ENCODE data around the gene SAMM50.
A peak's percentile ranks its signal among the peaks of the same experiment; 100 is the strongest.

The SAMM50 gene

DNA sequence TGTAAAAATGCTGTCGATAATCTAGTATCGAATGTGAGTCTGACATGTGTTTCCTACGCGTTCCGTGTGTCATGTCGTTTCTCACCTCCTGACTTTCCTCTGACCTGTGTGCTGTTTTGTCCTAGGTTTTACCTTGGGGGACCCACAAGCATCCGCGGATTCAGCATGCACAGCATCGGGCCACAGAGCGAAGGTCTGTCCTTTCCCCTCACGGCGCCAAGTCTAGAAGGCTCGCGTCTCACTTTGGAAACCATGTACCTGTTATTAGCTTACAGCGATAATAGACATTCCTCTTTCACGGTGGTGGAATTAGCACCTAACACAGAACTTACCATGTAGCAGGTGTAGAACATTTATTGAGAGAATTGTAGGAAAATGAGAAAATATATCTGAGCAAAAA, 28.6 kb downstream of the SAMM50 start:
- DNase-seq: no peak

DNA sequence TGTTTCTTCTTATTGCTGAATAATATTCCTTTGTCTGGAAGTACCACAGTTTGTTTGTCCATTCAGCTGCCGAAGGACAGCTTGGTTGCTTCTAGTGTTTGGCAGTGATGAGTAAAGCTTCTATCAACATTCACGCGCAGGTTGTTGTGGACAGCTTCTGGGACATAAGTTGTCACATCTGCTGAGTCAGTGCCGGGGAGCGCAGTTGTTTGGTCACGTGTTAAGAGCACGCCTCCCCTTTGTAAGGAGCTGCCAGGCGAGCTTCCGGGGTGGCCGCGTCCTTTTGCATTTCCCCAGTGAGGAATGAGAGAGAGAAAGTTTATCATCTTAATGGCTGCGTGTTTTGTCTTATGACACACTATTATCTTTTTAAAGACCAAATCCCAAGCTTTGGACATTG, 30.3 kb downstream of the SAMM50 start:
- no peak for DNase-seq

DNA sequence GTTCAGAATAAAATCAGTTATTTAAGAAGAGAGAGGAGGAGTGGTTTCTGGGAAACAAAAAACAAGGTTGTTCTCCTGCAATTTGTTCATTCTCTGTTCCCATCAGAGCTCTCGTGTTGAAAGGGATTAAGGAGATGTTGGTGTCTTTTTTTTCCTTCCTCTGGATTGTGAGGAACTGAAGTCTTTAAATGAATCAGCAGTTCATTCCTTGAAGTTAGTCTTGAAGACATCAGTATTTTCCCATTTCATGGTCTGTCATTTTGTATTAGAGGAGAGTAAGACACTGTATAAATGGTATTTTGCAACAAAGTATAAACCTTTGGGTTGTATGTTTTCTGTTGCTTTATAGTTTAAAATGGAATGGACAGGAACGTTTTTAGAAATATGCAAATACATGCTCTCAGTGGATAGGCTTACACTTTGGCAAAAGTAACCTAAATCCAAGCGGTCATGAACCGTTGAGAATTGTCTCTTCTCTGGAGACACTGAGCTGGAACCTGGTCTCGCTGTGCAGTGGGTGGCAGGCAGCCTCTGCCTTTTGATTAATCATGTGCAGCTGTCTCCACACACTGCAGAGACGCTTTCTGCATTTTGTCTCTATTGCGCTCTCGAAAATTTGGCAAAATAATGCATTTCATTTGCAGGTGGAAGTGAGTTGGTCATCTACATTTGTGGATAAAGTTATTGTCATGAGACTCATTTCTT, 33.0 kb downstream of the SAMM50 start:
- no peak for DNase-seq

DNA sequence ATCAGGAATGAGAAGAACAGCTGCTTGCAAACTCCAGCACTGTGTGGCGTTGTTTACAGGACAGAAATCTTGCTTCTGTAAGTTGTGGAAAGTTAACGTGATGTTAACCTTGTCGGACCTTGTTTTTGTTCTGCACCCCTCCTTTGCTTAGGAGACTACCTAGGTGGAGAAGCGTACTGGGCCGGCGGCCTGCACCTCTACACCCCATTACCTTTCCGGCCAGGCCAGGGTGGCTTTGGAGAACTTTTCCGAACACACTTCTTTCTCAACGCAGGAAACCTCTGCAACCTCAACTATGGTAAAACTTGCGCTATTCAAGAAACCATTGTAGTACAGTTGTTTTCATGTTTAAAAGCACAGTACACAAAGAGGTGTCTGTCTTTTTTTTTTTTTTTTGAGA, 33.7 kb downstream of the SAMM50 start:
- no peak for DNase-seq

DNA sequence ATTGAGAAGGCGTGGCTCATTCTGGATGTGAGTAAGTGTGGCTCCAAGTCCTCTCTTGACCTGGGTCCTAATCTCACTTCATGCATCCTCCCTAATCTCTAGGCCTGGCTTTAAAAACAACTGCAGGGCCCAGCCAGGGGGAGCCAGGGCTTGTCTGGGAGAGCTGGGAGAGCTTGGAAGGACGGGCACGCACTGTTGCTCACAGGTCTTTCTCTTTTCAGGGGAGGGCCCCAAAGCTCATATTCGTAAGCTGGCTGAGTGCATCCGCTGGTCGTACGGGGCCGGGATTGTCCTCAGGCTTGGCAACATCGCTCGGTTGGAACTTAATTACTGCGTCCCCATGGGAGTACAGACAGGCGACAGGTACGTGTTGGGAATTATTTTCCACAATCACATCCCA, 34.8 kb downstream of the SAMM50 start:
- no peak for DNase-seq

DNA sequence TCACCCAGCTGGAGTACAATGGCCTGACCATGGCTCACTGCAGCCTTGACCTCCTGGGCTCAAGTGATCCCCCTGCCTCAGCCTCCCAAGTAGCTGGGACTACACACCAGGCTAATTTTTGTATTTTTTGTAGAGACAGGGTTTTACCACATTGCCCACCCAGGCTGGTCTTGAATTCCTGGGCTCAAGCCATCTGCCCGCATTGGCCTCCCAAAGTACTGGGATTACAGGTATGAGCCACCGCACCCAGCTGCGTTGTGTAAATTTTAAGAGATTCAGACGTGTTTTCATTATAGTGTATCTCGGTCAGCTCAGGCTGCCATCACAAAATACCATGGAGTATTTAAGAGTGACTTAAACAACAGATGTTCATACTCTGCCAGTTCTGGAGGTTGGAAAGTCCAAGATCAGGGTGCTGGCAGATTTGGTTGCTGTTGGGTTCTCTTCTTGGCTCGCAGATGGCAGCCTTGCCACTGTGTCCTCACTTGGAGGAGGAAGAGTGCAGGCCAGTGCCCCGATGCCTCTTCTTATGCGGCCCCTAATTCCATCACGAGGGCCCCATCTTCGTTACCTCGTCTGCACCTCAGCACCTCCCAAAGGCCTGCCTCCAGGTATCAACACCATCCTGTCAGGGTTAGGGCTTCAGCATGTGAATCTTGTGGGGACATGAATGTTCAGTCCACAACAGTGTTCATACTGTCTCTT, 36.2 kb downstream of the SAMM50 start:
- no peak for DNase-seq

DNA sequence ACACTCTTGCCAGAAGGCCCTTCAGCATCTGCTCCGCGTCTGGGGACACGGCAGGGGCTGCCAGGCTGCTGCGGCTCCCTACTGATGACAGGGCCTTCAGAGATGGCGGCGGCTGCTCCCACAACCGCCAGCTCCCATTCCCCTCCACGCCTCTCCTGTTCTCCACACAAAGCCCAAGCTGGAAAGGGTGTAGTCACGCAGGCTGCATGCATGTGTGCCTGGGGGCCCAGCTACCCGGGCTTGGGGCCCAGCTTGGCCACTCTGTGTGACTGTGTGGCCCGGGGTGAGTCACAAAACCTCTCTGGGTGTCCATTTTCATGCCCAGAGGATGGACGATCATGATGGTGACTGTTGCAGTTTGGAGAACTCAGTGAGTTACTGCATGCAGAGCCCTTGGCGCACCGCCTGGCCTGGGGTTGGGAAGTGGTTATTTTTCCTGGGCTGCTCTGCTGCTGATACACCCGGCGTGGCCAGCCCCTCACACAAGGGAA, 37.1 kb downstream of the SAMM50 start:
- no peak for DNase-seq

DNA sequence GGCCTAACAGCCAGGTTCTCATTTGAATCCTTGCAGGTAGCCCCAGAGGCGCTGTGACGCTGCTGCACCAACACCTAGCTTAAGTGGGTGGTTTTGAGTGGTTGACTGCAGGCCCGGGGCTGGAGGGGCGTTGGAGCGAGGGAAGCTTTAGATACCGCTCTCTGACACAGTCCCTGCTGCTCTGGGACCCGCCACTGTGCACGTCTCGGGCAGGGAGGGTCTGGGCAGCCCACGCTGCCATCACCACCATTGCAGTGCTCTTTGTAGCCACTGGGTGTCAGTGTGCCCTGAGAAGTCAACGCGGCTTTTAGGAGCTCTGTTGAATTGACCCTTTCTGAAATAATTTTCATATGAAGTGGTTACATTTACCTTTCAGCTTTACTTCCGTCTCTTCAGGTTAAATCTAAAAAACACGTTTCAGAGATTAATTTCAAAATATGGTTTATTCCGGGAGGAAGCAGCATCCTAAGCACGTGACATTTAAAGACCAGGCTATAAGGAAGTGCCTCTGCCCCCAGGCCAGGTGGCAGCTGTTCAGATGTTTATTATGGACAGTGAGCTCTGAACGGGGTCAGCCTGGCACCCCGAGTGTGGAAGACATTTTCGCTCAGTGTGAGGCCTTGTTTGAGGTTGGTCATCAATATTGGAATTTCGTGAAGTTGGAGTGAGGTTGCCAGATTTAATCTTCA, 38.0 kb downstream of the SAMM50 start:
- peak; percentile 53 for DNase-seq

DNA sequence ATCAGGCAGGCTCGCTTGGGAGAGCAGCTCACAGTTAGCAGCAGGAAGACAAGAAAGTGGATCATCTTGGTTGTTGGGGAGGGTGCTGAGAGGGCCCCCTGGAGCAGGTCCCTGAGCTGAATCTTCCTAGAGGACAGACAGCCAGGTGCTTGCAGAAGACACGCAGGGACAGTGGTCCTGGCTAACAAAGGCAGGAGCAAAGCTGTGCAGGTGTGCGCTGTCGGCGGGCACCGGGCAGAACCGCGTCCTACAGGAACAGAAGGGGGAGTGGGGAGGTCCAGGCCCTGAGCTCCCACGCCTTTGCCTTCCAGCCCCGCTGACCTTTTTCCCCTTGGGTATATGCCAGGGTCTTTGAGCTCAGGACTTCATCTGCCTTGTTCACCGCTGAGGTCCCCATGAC, 38.8 kb downstream of the SAMM50 start:
- no peak for DNase-seq

DNA sequence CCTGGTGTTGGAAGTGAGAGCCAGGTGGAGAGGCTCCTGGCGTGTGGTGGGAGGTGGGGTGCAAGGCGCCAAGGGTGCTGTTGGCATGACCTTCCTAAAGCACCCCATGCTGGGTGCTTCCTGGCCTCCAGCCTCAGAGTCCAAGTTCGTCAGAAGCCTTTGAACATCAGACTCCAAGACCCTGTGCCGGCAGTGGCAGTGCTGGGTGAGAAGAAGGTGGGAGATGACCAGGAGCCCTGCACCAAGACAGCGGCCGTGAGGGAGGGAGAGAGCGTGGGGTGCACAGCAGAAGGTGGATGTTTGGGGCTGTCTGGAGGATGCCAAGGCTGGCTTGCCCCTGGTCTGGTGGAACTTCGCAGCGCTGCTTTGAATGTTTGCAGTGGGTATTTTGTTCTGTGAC, 39.2 kb downstream of the SAMM50 start:
- no peak for DNase-seq

DNA sequence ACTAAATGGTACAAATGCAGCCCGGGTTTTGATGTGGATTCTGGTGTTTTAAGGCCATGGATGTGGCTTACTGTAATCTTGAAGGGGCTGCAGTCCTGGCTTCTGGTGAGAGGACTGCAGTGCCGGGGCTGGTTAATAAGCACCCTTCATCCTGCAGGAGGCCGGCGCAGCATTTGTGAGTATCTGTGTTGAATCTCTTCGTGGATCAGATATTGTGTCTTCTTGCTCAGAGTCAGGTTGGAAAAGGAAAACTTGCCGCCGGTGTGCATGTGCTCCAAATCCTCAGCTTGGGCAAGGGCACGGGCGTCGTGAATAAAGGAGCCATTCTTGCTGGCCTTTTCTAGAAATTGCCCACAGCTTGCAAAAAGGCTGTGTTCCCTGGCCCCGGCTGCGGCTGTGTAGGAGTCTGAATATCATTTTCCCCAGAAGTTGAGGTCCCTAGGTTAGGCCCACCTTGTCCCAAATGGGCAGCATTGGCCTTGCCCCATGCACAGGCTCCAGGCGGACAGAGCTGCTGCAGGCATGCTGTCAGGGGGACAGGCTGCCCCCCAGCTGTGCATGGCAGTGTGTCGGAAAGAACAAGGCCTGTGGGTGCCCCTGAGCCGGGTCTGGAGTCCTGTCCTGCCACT, 39.9 kb downstream of the SAMM50 start:
- no peak for DNase-seq

DNA sequence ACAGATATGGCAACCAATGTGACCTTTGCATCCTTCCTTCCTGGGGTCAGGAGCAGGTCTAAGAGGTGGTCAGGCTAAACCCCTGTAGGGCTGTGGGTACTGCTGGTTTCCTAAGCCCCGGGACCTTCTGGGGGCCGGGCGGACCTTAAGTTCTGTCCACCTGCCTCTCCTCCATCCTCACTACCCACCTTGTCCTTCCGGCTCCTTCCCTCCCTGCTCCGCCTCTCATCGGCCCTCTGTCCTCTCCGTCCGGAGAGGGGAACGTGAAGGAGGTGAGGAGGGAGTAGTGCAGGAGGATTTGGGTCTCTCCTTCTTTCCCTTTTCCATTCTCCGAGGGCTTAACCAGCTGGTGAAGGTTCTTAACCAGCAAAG, 40.5 kb downstream of the SAMM50 start:
- no peak for DNase-seq

DNA sequence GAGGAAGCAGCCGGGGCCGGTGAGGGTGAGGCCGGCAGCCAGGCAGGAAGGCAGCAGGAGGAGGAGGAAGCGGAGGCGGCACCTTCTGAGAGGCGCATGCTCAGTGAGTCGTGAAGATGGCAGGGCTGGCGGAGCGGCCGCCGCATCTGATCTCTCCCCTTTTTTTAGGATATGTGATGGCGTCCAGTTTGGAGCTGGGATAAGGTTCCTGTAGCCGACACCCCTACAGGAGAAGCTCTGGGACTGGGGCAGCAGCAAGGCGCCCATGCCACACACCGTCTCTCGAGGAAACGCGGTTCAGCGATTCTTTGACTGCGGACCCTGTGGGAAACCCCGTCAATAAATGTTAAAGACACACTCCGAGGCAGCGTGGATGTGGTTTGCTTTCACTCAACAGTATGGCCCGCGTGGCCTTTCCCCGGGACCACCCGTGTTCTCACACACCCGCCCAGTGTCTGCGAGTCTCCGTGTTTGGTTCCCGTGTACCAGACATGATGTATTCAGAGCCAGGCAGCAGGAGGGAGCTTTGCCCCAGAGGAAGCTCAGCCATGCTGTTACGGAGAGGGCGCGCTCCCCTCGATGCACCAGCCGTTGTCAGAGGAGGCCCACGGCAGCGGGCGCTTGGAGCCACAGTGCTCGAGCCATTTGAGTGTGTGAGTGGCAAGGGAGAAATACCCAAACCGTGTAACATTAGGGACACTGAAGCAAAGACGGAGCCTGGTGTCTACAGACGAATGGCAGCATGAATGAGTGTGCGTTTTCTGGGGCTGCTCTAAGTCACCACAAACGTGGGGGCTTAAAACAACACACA, 41.1 kb downstream of the SAMM50 start:
- peak; percentile 66 for DNase-seq

DNA sequence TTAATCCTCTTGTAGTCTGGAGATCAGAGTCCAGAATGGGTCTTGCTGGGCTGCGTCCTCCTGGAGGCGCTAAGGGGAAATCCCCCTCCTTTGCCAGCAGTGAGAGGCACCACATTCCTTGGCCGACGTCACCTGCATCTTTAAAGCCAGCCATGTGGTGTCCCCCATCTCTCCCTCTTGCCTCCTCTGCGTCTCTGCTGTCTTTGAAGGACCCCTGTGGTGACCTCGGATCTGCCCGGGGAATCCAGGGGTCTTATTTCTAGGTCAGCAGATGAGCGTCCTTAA, 41.7 kb downstream of the SAMM50 start:
- no peak for DNase-seq

DNA sequence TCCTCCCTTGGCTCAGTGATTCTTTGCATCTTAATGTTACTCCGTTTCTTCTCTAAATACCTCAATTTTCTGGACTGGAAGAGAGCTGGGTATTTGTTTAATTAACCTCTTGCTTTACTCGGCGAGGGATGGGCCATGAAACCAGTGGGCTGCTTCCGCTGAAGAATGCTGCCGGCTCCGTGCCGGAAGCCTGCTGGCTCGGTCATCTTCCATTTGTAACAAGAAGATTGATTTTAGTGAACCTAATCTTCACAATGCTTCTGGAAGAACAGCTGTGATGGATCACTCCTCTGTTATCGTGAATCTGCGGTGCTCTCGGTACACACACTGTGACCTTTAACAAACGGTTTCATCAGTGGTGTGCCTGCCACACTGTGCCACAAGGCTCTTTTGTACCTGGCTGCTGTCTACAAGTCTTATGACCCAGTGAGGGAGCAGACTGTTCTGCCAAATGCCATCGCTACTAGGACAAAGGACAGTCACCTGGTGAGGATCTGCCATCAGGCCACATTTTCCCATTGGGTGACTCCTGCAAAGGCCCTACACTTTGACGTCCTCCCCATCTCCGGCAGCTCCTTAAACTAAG, 43.5 kb downstream of the SAMM50 start:
- DNase-seq: no peak

DNA sequence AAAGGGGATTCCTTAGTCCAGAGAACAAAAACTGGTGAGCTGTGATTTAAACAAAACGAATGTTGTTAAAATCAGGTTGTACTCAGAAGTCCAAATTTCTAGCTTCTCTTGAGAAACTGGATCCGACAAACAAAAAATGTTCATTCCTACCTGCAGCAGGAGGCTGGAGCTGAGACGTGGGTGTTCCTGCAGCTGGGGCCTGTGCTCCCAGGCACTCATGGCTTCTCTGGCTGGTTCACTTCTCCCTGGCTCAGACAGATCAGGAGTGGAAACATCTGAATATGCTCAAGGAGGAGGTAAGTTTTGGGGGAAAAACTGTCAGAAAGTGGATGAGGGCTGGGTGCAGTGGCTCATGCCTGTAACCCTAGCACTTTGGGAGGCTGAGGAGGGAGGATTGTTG, 44.1 kb downstream of the SAMM50 start:
- no peak for DNase-seq

DNA sequence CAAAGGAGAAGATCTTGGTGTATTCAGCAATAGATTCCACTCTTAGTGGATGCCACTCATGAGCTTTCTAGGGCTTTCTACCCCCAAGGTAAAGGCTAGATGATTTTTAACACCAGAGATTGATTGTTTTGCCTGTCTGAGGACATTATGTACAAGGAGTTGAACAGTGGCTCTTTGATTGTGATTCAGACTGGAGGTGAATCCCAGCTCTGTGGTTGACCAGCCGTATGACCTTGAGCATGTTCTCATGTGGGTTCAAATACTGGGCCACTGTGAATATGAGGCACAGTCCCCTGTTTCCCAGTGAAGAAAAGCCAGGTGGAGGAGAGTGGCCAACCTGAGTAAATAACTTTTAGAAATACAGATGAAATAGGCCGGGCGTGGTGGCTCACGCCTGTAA, 44.9 kb downstream of the SAMM50 start:
- DNase-seq: no peak

DNA sequence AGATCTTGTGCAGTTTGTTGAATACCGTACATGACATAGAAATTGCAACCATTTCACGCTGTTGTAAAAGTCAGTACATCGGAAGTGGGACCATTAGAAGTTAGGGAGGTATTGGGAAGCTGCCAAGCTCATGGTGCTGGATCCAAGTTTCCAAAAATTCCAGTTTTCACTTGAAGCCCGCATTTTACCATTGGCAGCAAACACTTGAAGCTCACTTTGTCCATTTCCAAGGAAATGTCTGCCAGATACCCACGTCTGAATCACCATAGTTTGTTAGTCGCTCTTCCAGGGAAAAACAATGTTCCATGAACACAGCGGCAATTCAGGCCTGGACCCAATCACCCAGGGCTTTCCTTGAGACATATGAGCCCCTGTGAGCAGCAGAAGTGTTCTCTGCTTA, 46.3 kb downstream of the SAMM50 start:
- DNase-seq: no peak

DNA sequence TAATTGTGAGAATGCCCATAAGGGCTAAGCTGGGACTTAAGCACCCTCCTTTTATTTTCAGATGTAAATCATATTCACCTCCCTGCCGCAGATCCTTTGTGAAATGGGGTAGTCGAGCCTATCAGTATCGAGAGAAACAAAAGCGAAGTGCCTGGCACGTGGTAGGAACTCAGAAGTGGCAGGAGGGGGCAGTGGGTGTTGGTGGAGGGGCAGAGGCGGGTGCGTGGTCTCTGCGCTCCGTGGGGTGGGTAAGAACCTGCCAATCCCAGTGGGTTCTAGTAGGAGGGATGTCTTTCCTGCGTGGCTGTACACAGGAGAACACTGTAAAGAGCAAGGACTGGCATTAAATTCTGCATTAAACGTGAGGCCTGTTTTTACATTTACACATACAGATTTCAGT, 47.1 kb downstream of the SAMM50 start:
- no peak for DNase-seq

DNA sequence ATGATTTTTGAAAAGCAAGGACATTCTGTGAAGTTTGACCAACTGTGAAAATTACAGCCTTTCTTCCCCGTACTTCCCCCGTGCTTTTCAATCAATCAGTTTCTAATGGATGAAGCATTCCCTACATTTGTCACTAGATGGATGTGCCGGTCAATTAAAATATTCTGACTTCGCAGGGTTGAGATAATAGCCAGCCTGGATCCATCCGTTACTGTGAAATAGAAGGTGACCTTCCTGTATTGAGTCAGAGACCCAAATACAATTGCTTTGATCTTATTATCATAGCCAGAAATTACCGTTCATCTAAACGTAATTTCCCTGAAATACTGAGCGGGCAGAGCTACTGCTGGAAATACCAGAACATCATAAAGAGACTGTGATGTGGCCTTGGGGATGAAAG, 47.8 kb downstream of the SAMM50 start:
- DNase-seq: no peak

DNA sequence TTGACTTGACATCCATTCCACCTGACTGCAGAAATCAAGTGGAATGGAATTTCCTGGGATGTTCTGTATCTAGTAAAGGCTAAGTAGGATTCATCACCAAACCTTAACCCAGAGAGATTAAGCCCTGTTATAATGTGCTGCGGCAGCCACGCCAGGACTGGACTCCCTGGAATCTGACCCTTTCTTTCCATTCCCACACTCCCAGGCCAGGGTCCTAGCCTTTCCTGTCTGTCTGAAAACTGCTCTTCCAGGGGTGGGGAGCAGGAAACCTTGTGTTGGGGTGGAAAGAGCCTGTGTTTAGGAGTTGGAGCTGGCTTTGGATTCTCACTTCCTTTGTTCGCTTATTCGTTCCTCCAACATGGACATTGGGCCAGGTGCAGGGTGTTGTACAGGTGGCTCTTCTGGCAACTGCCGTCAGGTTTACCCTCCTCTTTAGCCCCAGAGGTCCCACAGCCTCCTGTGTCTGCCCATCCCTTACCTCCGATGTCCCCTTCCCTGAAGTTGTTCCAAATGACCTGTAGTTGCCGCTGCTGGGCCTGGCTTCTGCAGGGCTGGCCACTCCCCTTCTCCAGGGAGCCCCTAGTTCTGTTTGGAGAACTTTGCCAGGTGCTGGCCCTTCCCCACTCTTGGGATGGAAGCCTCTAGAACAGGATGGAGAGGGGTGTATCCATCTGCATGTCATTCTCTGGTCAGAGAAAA, 48.3 kb downstream of the SAMM50 start:
- no peak for DNase-seq

DNA sequence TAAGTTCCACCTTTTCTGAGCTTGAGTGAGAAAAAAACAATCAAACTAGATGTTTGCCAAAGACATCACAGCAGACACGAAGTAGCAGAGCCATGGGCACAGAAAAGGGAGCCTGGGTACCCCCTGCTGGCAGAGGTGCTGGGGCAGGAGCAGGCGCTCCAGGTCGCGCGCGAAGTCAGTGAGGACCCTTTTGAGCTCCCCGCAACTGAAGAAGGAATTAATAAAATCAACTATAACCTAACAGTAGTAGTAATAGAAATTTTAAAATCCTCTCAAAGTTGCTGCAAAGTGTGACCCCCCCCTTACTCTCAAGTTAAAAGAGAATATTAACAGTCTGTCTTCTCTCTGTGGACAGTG, 48.8 kb downstream of the SAMM50 start:
- DNase-seq: no peak
